HCT116 (cell line): ENCODE data around the gene MERTK.

Source experiments
- SIN3A ChIP-seq: IDR thresholded peaks from 2 replicates; pipeline ENCODE4 v1.6.1; 2012; ENCODE audit warnings: low read depth
- SRF ChIP-seq: IDR thresholded peaks from 2 replicates; pipeline ENCODE4 v1.6.1; 2012; ENCODE audit warnings: low read depth
- TF ChIP-seq, protein P1 (sequence below), 3 experiments: fragments of 200-600 bp in 1 of 3; sonication (generic) in 1 of 3; IDR thresholded peaks in 2 of 3; conservative IDR thresholded peaks in 1 of 3; 2 replicates each; pipeline ENCODE4 v1.5.1; 2012 to 2017; ENCODE audit warnings: low read depth in 2 of 3, low read length in 2 of 3, antibody characterized with exemption in 1 of 3, borderline replicate concordance in 1 of 3, control low read depth in 1 of 3, mild to moderate bottlenecking in 1 of 3, mixed read lengths in 1 of 3, mixed run types in 1 of 3, moderate library complexity in 1 of 3; ENCODE audit not compliant: insufficient read depth in 1 of 3

DNA sequence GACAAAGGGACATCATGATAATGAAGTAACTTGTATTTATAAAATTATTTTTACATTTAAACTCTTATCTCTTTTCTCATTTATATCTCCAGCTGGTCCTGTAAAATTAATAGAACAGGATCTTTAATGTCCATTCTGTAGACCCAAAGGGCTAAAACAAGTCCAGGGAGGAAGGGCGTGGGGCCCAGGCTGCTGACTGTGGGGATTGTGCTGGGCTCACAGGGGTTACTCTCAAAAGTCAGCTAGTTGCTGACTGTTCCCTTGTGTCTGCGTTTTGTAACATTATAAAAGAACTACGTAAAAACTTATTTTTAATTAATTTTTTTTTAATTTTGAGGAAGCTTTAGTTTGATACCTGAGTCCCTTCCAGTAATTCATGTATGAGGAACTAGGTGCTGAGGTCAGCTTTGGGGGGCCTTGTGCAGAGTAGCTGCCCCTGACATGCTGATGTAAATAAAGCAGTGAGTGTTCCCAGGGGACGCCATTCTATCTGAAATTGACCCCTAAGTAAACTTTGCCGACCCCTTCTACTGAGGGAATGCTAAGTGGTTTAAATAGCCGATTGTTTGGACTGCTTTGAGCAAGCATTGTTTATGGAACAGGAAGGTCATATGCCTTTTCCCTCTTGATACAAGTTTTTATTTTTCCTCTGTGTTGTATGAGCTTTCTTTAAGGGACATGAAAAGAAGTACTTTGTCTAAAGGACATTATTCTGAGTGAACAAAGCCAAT, 56.4 kb downstream of the MERTK start:
- no peak for TF ChIP-seq SRF
- TF ChIP-seq, protein P1, sequence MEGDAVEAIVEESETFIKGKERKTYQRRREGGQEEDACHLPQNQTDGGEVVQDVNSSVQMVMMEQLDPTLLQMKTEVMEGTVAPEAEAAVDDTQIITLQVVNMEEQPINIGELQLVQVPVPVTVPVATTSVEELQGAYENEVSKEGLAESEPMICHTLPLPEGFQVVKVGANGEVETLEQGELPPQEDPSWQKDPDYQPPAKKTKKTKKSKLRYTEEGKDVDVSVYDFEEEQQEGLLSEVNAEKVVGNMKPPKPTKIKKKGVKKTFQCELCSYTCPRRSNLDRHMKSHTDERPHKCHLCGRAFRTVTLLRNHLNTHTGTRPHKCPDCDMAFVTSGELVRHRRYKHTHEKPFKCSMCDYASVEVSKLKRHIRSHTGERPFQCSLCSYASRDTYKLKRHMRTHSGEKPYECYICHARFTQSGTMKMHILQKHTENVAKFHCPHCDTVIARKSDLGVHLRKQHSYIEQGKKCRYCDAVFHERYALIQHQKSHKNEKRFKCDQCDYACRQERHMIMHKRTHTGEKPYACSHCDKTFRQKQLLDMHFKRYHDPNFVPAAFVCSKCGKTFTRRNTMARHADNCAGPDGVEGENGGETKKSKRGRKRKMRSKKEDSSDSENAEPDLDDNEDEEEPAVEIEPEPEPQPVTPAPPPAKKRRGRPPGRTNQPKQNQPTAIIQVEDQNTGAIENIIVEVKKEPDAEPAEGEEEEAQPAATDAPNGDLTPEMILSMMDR (IDR thresholded peaks at IDR 0.05 in 2 of 3, conservative IDR thresholded peaks at IDR 0.05 in 1 of 3; ENCODE audit: borderline replicate concordance in 1 of 3, insufficient read depth in 1 of 3, low read depth in 2 of 3, low read length in 2 of 3), result no peak
- TF ChIP-seq SIN3A, result no peak
